K562 (cell line): ENCODE results near the gene PPP1R13L. TPM values are rescaled to one million over a fixed set of nuclear protein-coding genes. Genes with fewer than 3 reads are reported as not detected.

Experiments used
- C11orf30 ChIP-seq: fragments of 450-650 bp; IDR thresholded peaks from 2 replicates; pipeline ENCODE4 v1.6.1; 2016; ENCODE audit warnings: low read depth, mild to moderate bottlenecking
- CBX2 ChIP-seq: fragments of 200-600 bp; sonication (generic); IDR thresholded peaks from one replicate; pipeline ENCODE4 v1.6.1; 2012; ENCODE audit warnings: mild to moderate bottlenecking, low read length, inconsistent platforms; ENCODE audit not compliant: insufficient read depth, poor library complexity, severe bottlenecking
- EP300 ChIP-seq: IDR thresholded peaks from 2 replicates; pipeline ENCODE4 v1.6.1; 2012; ENCODE audit warnings: low read length, improper control_type of control experiment
- FOXM1 ChIP-seq, 2 experiments: fragments of 450-650 bp in 1 of 2; sonication (generic) in 1 of 2; formaldehyde crosslinking in 1 of 2; IDR thresholded peaks; 2 replicates each; pipeline versions ENCODE4 v1.6.1 to v1.9.0; 2017 to 2022; ENCODE audit warnings: low read depth in 2 of 2, mild to moderate bottlenecking in 2 of 2, missing genetic modification reagents in 1 of 2, moderate library complexity in 1 of 2
- HDAC2 ChIP-seq: fragments of 450-650 bp; IDR thresholded peaks from 2 replicates; pipeline ENCODE4 v1.6.1; 2016; ENCODE audit warnings: mild to moderate bottlenecking
- HDAC3 ChIP-seq: fragments of 450-650 bp; IDR thresholded peaks from 2 replicates; pipeline ENCODE4 v1.6.1; 2018; ENCODE audit warnings: borderline replicate concordance, mild to moderate bottlenecking, moderate library complexity; ENCODE audit not compliant: partially characterized antibody
- HES1 ChIP-seq: fragments of 450-650 bp; IDR thresholded peaks from 2 replicates; pipeline ENCODE4 v1.6.1; 2016; ENCODE audit warnings: low read depth, mild to moderate bottlenecking, moderate library complexity
- ID3 ChIP-seq, 2 experiments: fragments of 250-450 bp in 1 of 2; fragments of 450-650 bp in 1 of 2; sonication (Bioruptor Pico) in 1 of 2; IDR thresholded peaks; 2 replicates each; pipeline versions ENCODE4 v1.6.1 to v1.8.0; 2016 to 2021; ENCODE audit warnings: mild to moderate bottlenecking in 2 of 2, moderate library complexity in 2 of 2, missing compliant biosample characterization in 1 of 2, missing genetic modification characterization in 1 of 2
- KAT2B ChIP-seq: IDR thresholded peaks from one replicate; pipeline ENCODE4 v1.6.1; 2012; ENCODE audit warnings: low read depth, mild to moderate bottlenecking, control low read depth, inconsistent platforms, low read length, moderate library complexity
- KLF10 ChIP-seq: fragments of 250-450 bp; sonication (Bioruptor Pico); IDR thresholded peaks from 2 replicates; pipeline ENCODE4 v1.6.1; 2021; ENCODE audit warnings: matching md5 sums
- NR4A1 ChIP-seq, 2 experiments: fragments of 250-450 bp in 1 of 2; fragments of 450-650 bp in 1 of 2; sonication (Bioruptor Pico) in 1 of 2; IDR thresholded peaks; 2 replicates each; pipeline versions ENCODE4 v1.4.0 to v1.6.1; 2016 to 2020; ENCODE audit warnings: mild to moderate bottlenecking in 2 of 2, missing compliant biosample characterization in 1 of 2, missing genetic modification characterization in 1 of 2, moderate library complexity in 1 of 2
- POLR2H ChIP-seq: IDR thresholded peaks from 2 replicates; pipeline ENCODE4 v1.6.1; 2016; ENCODE audit warnings: missing genetic modification characterization, low read depth, mild to moderate bottlenecking, control low read depth, missing compliant biosample characterization, moderate library complexity
- SMAD2 ChIP-seq: fragments of 150-350 bp; IDR thresholded peaks from 2 replicates; pipeline ENCODE4 v1.6.1; 2014; ENCODE audit warnings: low read depth, mild to moderate bottlenecking, low read length
- SMARCB1 ChIP-seq: IDR thresholded peaks from 2 replicates; pipeline ENCODE4 v1.6.1; 2011; ENCODE audit warnings: improper control_type of control experiment, low read depth; ENCODE audit not compliant: insufficient read length
- SRSF3 ChIP-seq: fragments of 200-400 bp; formaldehyde crosslinking; IDR thresholded peaks from 2 replicates; pipeline ENCODE4 v1.6.1; 2016; ENCODE audit warnings: mild to moderate bottlenecking, low read length, moderate library complexity; ENCODE audit not compliant: insufficient read depth
- ZNF174 ChIP-seq: fragments of 250-450 bp; sonication (Bioruptor Pico); IDR thresholded peaks from 2 replicates; pipeline ENCODE4 v1.4.0; 2020; ENCODE audit warnings: mild to moderate bottlenecking
- ZNF197 ChIP-seq: fragments of 200-800 bp; sonication (Bioruptor generic); IDR thresholded peaks from 2 replicates; pipeline ENCODE4 v1.6.1; 2016; ENCODE audit warnings: low read depth, missing genetic modification characterization, missing compliant biosample characterization
- ZNF644 ChIP-seq: fragments of 200-800 bp; sonication (Bioruptor generic); IDR thresholded peaks from 2 replicates; pipeline ENCODE4 v1.6.1; 2016; ENCODE audit warnings: low read depth, missing genetic modification characterization, missing compliant biosample characterization
- ZZZ3 ChIP-seq: fragments of 450-650 bp; IDR thresholded peaks from 2 replicates; pipeline ENCODE4 v1.6.1; 2016; ENCODE audit warnings: antibody characterized with exemption, mild to moderate bottlenecking, moderate library complexity
- polyA plus RNA-seq, 8 experiments: library from polyadenylated mRNA; depleted of rRNA in 4 of 8; stranded (reverse) in 5 of 8; unstranded in 3 of 8; fragments of >200 nt; fragmentation: Nextera tagmentation in 2 of 8; fragmentation: Illumina TruSeq in 1 of 8; extraction: Ambion mirVana in 2 of 8; extraction: Trizol in 1 of 8; gene quantifications; 2 replicates each; pipeline versions ENCODE4 v1.2.1 to v1.2.3, GENCODE V29; 2011 to 2014; ENCODE audit warnings: inconsistent platforms in 1 of 8, missing spikeins in 1 of 8
- total RNA-seq, 7 experiments: library from RNA; depleted of rRNA in 6 of 7; stranded (reverse); fragments of >200 nt in 6 of 7; fragmentation: Illumina TruSeq in 2 of 7; extraction: Trizol in 2 of 7; gene quantifications; 2 replicates each; pipeline versions ENCODE4 v1.2.1 to v1.2.3, GENCODE V29; 2011 to 2021; ENCODE audit warnings: low replicate concordance in 1 of 7
- TF ChIP-seq, protein P1 (sequence below): fragments of 250-450 bp; sonication (Bioruptor Pico); IDR thresholded peaks from 2 replicates; pipeline ENCODE4 v1.4.0; 2020

The PPP1R13L gene
- total and polyA plus RNA-seq, 9 of the 15 experiments (the other 6 are each of a cell fraction or from before 2014, with no cell fraction given), result 0.32 to 6.7 (median 2.0) TPM

DNA sequence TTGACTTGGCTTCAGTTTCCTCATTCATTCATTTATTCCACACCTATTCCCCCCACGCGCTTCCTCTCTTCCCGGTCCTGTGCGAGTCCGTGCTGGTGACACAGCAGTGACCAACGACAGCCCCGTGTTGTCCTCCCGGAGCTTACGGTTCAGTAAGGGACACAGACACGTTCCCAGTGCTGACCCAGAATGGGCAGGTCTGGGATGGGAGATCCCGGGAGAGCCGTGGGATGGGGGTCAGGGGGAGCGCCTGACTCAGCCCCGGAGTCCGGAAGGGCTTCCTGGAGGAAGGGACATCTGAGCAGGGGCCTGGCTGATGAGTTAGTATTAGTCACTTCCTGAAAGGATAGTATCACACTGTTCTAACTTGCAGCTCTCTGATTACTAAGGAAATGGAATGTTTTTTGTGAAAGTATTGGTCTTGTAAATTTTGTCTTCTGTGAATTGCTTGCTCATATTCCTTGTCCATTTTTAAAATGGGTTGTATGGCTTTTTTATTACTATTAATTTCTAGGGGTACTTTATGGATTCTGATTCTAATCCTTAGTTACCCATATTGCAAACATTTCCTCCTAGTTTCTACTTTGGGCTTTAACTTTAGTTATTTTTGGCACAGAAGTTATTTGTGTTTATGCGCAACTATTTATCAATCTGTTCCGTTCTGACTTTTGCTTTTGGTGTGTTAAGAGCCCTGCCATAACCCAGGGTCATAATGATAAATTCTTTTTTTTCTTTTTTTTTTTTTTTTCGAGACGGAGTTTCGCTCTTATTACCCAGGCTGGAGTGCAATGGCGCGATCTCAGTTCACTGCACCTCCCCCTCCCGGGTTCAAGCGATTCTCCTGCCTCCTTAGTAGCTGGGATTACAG is 19.6 kb upstream of the PPP1R13L start (continued):
- TF ChIP-seq POLR2H (peak; percentile 80), NR4A1 (CRISPR knock-in tag; IDR thresholded peaks at IDR 0.05) (no peak), NR4A1 (tag; IDR thresholded peaks at IDR 0.05) (peak; percentile 56; the same call in 1 of the 2 replicates), ZNF174 (CRISPR knock-in tag) (no peak), SMARCB1 (no peak), CBX2 (no peak), ID3 (CRISPR knock-in tag; IDR thresholded peaks at IDR 0.05) (no peak), ID3 (tag; IDR thresholded peaks at IDR 0.05) (peak; percentile 36), HDAC3 (peak; percentile 12), KLF10 (no peak), C11orf30 (peak; percentile 62), KAT2B (no peak), ZNF644 (tag) (no peak), ZZZ3 (no peak), ZNF197 (CRISPR knock-in tag) (no peak), HES1 (no peak), SRSF3 (no peak), EP300 (peak; percentile 87), FOXM1 (IDR thresholded peaks at IDR 0.05; ENCODE audit: low read depth) (no peak; the same call in 1 of the 2 replicates), FOXM1 (CRISPR knock-in tag; IDR thresholded peaks at IDR 0.05; ENCODE audit: low read depth) (no peak), HDAC2 (peak; percentile 82), SMAD2 (no peak)
- TF ChIP-seq, protein P1, sequence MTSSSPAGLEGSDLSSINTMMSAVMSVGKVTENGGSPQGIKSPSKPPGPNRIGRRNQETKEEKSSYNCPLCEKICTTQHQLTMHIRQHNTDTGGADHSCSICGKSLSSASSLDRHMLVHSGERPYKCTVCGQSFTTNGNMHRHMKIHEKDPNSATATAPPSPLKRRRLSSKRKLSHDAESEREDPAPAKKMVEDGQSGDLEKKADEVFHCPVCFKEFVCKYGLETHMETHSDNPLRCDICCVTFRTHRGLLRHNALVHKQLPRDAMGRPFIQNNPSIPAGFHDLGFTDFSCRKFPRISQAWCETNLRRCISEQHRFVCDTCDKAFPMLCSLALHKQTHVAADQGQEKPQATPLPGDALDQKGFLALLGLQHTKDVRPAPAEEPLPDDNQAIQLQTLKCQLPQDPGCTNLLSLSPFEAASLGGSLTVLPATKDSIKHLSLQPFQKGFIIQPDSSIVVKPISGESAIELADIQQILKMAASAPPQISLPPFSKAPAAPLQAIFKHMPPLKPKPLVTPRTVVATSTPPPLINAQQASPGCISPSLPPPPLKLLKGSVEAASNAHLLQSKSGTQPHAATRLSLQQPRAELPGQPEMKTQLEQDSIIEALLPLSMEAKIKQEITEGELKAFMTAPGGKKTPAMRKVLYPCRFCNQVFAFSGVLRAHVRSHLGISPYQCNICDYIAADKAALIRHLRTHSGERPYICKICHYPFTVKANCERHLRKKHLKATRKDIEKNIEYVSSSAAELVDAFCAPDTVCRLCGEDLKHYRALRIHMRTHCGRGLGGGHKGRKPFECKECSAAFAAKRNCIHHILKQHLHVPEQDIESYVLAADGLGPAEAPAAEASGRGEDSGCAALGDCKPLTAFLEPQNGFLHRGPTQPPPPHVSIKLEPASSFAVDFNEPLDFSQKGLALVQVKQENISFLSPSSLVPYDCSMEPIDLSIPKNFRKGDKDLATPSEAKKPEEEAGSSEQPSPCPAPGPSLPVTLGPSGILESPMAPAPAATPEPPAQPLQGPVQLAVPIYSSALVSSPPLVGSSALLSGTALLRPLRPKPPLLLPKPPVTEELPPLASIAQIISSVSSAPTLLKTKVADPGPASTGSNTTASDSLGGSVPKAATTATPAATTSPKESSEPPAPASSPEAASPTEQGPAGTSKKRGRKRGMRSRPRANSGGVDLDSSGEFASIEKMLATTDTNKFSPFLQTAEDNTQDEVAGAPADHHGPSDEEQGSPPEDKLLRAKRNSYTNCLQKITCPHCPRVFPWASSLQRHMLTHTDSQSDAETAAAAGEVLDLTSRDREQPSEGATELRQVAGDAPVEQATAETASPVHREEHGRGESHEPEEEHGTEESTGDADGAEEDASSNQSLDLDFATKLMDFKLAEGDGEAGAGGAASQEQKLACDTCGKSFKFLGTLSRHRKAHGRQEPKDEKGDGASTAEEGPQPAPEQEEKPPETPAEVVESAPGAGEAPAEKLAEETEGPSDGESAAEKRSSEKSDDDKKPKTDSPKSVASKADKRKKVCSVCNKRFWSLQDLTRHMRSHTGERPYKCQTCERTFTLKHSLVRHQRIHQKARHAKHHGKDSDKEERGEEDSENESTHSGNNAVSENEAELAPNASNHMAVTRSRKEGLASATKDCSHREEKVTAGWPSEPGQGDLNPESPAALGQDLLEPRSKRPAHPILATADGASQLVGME (CRISPR knock-in tag), result no peak
